Activated gamma-delta T cell treated with Interleukin-2 at 50 U/mL for 16 hours (primary cell): ENCODE results near the gene FILIP1L.

Source experiments
- DNase-seq: peaks from one replicate; pipeline ENCODE4 v3.0.0-alpha.2; 2020

FILIP1L gene

GRCh38 chr3:100040451-100041225 is 73.7 kb downstream of the FILIP1L start:
- no peak for DNase-seq

- no peak for DNase-seq
Observed at GRCh38 chr3:100039075-100039474, 75.2 kb downstream of the FILIP1L start.

- DNase-seq: no peak
Observed at GRCh38 chr3:100033903-100034471, 80.3 kb downstream of the FILIP1L start.

GRCh38 chr3:100033184-100033583 is 81.1 kb downstream of the FILIP1L start:
- DNase-seq: no peak

- DNase-seq: no peak
Observed at GRCh38 chr3:100032243-100032642, 82.1 kb downstream of the FILIP1L start.

- DNase-seq: no peak
Observed at GRCh38 chr3:100030914-100031425, 83.3 kb downstream of the FILIP1L start.

GRCh38 chr3:100030346-100030745 is 84.0 kb downstream of the FILIP1L start:
- DNase-seq: no peak

- DNase-seq: no peak
Observed at GRCh38 chr3:100029689-100030088, 84.6 kb downstream of the FILIP1L start.

GRCh38 chr3:100029052-100029451 is 85.2 kb downstream of the FILIP1L start:
- no peak for DNase-seq

GRCh38 chr3:100027321-100027720 is 87.0 kb downstream of the FILIP1L start:
- DNase-seq: no peak

GRCh38 chr3:100024520-100025303 is 89.6 kb downstream of the FILIP1L start:
- DNase-seq: no peak

- no peak for DNase-seq
Observed at GRCh38 chr3:100023595-100023994, 90.7 kb downstream of the FILIP1L start.

- DNase-seq: no peak
Observed at GRCh38 chr3:100023150-100023549, 91.2 kb downstream of the FILIP1L start.

- DNase-seq: no peak
Observed at GRCh38 chr3:100022506-100022905, 91.8 kb downstream of the FILIP1L start.

- DNase-seq: no peak
Observed at GRCh38 chr3:100020876-100021644, 93.2 kb downstream of the FILIP1L start.

- DNase-seq: no peak
Observed at GRCh38 chr3:100019719-100020118, 94.6 kb downstream of the FILIP1L start.

- no peak for DNase-seq
Observed at GRCh38 chr3:100018806-100019205, 95.5 kb downstream of the FILIP1L start.

GRCh38 chr3:100010087-100010417 is 104.2 kb downstream of the FILIP1L start:
- no peak for DNase-seq

- DNase-seq: no peak
Observed at GRCh38 chr3:100009276-100010086, 104.8 kb downstream of the FILIP1L start.

GRCh38 chr3:100008081-100008698 is 106.1 kb downstream of the FILIP1L start:
- DNase-seq: no peak

- no peak for DNase-seq
Observed at GRCh38 chr3:100007313-100007712, 107.0 kb downstream of the FILIP1L start.
